ENCODE data around the gene CROCC2.

The CROCC2 gene

DNA sequence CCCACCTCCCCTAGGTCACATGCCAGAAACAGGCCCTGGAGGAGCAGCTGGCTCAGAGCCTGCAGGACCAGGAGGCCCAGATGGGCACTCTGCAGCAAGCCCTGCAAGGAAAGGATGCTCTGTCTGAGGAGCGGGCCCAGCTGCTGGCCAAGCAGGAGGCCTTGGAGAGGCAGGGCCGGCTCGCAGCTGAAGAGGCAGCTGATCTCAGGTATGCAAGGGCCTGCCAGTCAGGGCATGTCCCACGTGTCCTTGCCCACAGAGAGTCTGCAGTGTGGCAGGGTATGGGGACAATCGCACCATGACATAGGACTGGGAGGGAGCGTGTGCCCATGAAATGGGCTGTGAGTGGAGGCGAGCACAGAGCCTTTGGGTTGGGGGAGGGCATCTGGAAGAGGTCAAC lies 39.9 kb downstream of the CROCC2 start:
- FAIRE-seq = no peak

GRCh38 chr2:240946654-240947053 lies 40.5 kb downstream of the CROCC2 start:
- FAIRE-seq = no peak

DNA sequence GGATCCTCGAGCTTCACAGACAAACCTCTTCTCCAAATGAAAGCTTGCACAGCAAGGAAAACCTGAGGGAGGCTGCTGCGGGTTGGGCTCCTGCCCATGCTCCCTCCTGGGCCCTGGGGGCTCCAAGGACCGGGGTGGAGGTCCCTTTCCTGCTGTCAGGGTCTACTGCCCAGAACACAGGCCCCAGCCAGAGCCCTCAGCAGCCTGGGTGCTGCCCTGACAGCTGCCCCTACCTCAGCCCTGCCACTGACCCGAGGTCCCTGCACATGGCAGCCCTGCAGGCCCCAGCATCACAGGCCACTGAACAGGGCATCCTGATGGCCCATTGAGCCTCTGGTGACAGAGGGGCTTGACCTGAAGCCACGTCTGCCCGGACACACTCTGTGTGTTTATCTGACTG lies 41.0 kb downstream of the CROCC2 start:
- no peak for FAIRE-seq

GRCh38 chr2:240947607-240948006 lies 41.5 kb downstream of the CROCC2 start:
- FAIRE-seq = no peak

- FAIRE-seq = no peak
Observed at GRCh38 chr2:240948086-240948485, 42.0 kb downstream of the CROCC2 start.

GRCh38 chr2:240948905-240949790 lies 43.0 kb downstream of the CROCC2 start:
- FAIRE-seq = no peak

DNA sequence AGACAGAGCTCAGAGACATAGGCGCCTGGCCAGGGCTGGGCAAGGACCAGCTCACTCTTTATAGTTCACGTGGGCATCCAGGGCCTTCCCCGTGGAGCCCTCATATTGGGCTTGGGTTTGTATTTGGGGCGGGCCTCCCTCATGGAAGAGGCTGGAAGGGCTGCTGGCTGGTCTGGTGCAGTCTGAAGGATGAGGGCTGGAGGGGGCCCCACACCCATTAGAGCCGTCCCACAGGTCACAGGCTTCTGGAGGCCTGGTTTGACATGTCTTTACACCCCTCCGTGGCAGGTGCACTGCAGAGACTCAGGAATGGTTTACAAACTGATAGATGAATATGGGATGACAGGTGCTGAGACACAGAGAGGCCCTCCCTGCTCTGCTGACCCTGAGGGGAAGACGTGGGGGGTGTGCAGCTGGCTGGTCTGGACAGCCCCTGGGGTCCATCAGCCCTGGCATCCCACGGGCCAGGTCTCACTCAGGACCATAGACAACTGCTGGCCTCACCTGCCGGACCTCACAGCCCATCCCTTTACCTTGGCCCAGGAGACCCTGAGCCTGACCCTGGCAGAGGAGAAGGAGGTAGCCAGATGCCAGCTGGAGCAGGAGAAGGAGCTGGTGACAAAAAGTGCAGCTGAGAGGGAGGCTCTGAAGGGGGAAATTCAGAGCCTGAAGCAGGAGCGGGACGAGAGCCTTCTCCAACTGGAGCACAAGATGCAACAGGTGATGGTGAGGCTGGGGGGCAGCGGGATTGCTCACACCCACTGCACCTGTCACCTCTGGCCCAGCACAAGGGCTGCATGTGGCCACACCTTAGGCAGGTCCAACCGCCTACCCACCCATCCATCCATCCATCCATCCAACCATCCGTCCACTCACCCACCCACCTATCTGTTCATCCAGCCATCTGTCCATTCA lies 43.9 kb downstream of the CROCC2 start:
- no peak for FAIRE-seq

- FAIRE-seq = no peak
Observed at GRCh38 chr2:240951045-240951594, 45.0 kb downstream of the CROCC2 start.

DNA sequence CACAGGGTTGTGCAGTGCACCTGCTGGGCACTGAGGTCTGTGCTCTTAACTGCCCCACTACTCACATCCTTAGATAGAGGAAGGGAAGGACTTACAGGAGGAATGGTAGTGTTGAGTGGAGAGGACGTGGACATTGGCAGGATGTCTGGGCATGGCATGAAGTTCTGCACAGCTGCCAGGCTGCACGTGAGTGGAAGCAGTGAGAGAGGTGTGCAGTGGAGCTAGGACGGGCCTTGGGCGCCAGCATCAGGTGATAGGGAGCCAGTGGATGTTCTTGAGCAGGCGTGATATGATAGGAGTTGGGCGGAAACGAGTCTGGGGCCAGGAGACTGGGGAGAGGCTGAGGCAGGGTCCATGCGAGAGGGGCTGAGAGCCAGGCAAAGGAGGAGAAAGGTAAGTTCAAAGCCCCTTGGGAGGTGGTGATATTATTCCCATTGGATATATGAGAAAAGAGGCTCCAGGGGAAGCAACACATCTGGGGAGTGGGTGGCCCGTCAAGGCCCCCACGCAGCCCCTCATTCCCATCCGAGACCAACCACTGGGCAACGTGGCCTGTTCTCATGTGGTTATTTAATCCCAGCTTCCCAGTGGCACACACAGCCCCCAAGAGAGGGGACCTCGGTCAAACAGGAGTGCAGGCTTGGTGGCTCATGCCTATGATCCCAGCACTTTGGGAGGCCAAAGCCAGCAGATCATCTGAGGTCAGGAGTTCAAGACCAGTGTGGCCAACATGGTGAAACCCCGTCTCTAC lies 46.5 kb downstream of the CROCC2 start:
- FAIRE-seq = no peak

GRCh38 chr2:240953426-240954410 lies 47.6 kb downstream of the CROCC2 start:
- FAIRE-seq = no peak

DNA sequence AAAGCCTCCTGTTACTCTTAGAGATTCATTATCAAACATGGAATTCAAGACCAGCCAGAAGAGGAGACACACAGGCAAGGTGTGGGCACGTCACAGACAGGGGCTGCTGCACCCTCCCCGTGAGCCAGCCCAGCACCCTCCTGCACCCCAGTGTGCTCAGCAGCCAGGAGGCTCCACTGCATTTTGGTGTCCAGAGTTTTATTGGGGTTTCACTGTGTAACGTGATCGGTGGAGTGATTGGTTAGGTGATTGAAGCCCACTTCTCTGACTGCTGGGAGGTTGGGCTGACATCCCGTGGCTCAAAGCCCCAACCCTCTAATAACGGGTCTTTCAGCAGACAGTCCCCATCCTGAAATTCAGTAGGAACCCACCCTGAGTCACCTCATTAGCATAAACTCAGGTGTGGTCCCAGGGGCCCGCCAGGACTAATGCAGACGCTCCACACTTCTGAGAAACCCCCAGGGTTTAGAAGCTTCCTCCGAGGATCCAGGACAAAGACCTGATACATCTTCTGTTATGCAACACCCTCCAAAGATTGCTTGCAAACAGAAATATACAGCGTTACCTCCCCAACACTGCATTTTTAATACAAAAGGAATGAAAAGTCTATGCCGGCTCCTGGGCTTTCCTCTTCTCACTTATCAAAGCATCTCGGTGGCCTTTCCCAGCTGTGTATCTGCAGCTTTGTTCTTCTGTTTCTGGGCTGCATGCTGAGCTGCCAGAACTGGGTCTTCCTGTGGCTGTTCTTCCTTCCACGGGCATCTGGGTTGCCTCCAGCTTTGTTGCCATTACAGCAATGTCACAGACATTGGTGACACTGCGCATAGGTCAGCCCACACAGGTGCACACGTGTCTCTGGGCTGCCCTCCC lies 48.5 kb downstream of the CROCC2 start:
- no peak for FAIRE-seq

DNA sequence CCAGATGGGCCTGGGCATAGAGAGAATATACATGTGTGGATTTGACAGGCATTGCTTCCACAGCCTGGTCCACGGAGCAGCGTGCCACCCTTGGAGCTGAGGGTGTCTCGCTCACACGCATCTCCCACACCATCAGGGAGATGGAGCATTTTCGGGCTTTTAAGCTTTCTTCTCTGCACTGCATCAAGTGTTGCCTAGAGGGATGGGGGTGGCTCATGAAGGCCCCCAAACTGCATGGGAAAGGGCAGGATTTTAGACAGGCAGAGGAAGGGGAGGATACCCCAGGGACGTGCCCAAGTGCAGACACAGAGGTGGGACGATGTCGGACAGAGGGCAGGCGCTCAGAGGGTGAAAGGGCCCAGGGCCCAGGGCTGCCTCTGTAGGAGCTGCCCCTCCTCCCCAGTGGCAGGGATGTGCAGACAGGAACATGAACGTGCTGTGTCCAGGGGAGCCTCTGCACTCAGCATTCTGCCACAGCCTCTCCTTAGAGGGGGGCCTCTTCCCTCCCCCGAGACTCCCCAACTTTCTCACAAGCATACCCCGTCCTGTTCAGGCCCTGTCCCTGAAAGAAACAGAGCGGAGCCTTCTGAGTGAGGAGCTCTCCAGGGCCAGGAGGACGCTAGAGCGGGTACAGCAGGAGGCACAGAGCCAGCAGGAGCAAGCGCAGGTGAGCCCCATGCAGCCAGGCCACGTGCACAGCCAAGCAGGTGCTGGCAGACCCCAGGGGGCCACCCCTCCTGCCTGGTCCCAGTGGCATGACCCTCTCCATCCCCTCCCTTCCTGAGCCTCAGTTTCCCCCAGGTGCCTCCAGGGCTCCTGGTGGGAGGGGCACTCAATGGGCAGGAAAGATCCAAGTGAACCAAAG lies 49.4 kb downstream of the CROCC2 start:
- no peak for FAIRE-seq

- FAIRE-seq = no peak
Observed at GRCh38 chr2:240956171-240956934, 50.2 kb downstream of the CROCC2 start.

- FAIRE-seq = no peak
Observed at GRCh38 chr2:240956935-240957655, 51.0 kb downstream of the CROCC2 start.

DNA sequence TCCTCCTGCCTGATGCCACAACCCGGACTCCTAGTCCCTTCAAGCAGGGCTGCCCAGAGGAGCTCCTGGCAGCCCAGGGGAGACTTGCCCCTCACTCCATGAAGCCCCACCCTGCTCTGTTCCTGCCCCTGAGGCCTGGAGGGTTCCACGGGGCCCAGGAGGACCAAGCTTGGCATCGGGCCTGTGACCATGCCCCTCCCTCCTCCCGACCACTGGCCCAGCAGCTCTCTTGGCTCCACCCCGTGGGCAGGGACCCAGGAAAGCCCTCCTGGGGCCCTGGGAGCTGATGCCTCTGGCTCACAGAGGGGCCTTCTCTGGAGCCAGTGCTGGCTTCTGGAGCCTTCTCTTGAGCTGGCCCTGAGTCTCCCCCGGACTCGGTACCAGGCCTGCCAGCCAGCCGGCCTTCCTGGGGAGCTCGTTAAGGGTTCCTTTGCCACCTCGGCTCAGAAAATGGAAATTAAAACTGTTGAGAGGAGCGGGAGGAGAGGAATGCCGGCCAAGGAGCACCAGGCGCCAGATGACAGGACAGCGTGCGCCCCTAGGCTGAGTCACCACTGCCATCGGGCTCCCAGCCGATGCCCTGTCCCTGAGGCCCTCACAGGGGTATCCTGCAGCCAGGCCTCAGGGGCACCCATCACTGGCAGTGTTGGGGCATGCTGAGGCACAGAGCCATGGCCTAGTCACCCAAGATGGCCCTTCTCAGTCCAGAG lies 51.7 kb downstream of the CROCC2 start:
- no peak for FAIRE-seq

- no peak for FAIRE-seq
Observed at GRCh38 chr2:240958366-240959213, 52.5 kb downstream of the CROCC2 start.
